ENCODE data around the gene RPTN. TPM values are rescaled to one million over a fixed set of nuclear protein-coding genes. Genes with fewer than 3 reads are reported as not detected.

The RPTN gene
- total RNA-seq, 6 experiments from 2014 or later = not detected

DNA sequence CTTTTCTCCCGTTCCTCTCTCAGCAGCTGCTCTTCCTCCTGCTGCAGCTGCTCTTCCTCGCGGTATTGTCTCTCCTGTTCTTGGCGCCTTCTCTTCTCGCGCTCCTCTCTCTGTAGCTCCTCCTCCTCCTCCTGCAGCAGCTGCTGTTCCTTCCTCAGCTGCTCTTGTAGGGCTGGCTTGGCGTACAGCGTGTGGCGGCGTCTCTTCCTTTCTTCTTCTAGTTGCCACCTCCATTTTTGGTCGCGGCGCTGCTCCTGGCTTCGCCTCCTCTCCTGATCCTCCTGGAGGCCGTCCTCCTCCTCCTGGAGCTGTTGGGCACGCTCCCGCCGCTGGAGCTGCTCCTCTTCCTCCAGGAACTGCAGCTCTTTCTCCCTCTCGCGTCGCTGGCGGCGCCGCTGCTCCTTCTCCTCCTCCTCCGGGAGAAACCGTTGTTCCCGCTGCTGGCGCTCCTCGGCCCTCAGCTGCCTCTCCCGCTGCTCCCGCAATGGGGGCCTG is 48.6 kb downstream of the RPTN start:
- H3K4me3 Mint-ChIP-seq = no peak overlapping the region
- H3K36me3 Mint-ChIP-seq (ENCODE audit: low read depth) = no peaks in the 10 kb centered on the region; the same call in 1 of the 2 replicates
- peaks cover 19% of the 10 kb centered on the region for H3K27me3 Mint-ChIP-seq (ENCODE audit: insufficient read depth)
- H3K9me3 Mint-ChIP-seq = peaks cover 12% of the 10 kb centered on the region
- H3K4me1 Mint-ChIP-seq (ENCODE audit: low read depth) = no peaks in the 10 kb centered on the region
- TF ChIP-seq, protein P1, sequence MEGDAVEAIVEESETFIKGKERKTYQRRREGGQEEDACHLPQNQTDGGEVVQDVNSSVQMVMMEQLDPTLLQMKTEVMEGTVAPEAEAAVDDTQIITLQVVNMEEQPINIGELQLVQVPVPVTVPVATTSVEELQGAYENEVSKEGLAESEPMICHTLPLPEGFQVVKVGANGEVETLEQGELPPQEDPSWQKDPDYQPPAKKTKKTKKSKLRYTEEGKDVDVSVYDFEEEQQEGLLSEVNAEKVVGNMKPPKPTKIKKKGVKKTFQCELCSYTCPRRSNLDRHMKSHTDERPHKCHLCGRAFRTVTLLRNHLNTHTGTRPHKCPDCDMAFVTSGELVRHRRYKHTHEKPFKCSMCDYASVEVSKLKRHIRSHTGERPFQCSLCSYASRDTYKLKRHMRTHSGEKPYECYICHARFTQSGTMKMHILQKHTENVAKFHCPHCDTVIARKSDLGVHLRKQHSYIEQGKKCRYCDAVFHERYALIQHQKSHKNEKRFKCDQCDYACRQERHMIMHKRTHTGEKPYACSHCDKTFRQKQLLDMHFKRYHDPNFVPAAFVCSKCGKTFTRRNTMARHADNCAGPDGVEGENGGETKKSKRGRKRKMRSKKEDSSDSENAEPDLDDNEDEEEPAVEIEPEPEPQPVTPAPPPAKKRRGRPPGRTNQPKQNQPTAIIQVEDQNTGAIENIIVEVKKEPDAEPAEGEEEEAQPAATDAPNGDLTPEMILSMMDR (IDR thresholded peaks at IDR 0.05) = no peak
- DNase-seq = peak; percentile 12
- H3K27ac Mint-ChIP-seq = no peak overlapping the region

DNA sequence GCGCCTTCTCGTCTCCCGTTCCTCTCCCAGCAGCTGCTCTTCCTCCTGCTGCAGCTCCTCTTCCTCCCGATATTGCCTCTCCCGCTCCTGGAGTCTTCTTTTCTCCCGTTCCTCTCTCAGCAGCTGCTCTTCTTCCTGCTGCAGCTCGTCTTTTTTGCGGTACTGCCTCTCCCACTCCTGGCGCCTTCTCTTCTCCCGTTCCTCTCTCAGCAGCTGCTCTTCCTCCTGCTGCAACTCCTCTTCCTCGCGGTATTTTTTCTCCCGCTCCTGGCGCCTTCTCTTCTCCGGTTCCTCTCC is 49.1 kb downstream of the RPTN start:
- H3K4me1 Mint-ChIP-seq (ENCODE audit: low read depth) = no peaks in the 10 kb centered on the region
- no peak overlapping the region for H3K4me3 Mint-ChIP-seq
- H3K27ac Mint-ChIP-seq = no peak overlapping the region
- TF ChIP-seq, protein P1 (IDR thresholded peaks at IDR 0.05) = no peak
- H3K9me3 Mint-ChIP-seq = peaks cover 12% of the 10 kb centered on the region
- no peak for DNase-seq
- H3K36me3 Mint-ChIP-seq (ENCODE audit: low read depth) = no peaks in the 10 kb centered on the region; the same call in 1 of the 2 replicates
- H3K27me3 Mint-ChIP-seq (ENCODE audit: insufficient read depth) = peaks cover 16% of the 10 kb centered on the region

DNA sequence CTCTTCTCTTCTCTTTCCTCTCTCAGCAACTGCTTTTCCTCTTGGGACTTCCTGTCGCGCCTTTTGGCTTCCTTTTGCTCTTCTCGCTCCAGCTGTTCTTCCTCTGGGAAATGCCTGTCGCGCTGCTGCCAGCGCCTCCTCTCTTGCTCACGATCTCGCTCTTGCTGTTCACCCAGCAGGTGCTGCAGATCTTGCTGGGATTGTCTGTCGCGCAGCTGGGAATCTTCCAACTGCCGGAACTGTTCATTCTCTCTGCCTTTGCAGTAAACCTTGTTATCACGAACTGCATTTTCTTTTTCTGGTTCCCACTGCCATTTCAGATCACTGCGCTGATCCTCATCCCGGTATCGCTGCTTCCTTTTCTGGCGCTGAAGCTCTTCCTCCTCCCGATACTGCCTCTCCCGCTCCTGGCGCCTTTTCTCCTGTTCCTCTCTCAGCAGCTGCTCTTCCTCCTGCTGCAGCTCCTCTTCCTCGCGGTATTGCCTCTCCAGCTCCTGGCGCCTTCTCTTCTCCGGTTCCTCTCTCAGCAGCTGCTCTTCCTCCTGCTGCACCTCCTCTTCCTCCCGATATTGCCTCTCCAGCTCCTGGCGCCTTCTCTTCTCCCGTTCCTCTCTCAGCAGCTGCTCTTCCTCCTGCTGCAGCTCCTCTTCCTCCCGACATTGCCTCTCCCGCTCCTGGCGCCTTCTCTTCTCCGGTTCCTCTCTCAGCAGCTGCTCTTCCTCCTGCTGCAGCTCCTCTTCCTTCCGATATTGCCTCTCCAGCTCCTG is 49.6 kb downstream of the RPTN start:
- Mint-ChIP-seq H3K4me1 (ENCODE audit: low read depth) (no peaks in the 10 kb centered on the region), H3K27ac (no peak overlapping the region), H3K4me3 (no peak overlapping the region), H3K36me3 (ENCODE audit: low read depth) (no peaks in the 10 kb centered on the region; the same call in 1 of the 2 replicates), H3K27me3 (ENCODE audit: insufficient read depth) (peaks cover 12% of the 10 kb centered on the region), H3K9me3 (peaks cover 12% of the 10 kb centered on the region)
- no peak for DNase-seq
- TF ChIP-seq, protein P1 (IDR thresholded peaks at IDR 0.05) = no peak

DNA sequence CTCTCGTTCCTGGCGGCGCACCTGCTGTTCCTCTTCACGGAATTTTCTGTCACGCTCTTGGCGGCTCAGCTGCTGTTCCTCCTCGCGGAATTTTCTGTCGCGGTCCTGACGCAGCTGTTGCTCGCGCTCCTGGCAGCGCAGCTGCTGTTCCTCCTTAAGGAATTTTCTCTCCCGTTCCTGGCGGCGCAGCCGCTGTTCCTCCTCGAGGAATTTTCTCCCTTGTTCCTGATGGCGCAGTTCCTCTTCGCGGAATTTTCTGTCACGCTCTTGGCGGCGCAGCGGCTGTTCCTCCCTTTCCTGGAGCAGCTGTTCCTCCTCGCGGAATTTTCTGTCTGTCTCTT is 50.2 kb downstream of the RPTN start:
- no peaks in the 10 kb centered on the region; the same call in 1 of the 2 replicates for H3K36me3 Mint-ChIP-seq (ENCODE audit: low read depth)
- TF ChIP-seq, protein P1 (IDR thresholded peaks at IDR 0.05) = no peak
- no peak overlapping the region for H3K4me3 Mint-ChIP-seq
- H3K4me1 Mint-ChIP-seq (ENCODE audit: low read depth) = no peaks in the 10 kb centered on the region
- peaks cover 12% of the 10 kb centered on the region for H3K9me3 Mint-ChIP-seq
- no peak for DNase-seq
- no peak overlapping the region for H3K27ac Mint-ChIP-seq
- peaks cover 10% of the 10 kb centered on the region for H3K27me3 Mint-ChIP-seq (ENCODE audit: insufficient read depth)

DNA sequence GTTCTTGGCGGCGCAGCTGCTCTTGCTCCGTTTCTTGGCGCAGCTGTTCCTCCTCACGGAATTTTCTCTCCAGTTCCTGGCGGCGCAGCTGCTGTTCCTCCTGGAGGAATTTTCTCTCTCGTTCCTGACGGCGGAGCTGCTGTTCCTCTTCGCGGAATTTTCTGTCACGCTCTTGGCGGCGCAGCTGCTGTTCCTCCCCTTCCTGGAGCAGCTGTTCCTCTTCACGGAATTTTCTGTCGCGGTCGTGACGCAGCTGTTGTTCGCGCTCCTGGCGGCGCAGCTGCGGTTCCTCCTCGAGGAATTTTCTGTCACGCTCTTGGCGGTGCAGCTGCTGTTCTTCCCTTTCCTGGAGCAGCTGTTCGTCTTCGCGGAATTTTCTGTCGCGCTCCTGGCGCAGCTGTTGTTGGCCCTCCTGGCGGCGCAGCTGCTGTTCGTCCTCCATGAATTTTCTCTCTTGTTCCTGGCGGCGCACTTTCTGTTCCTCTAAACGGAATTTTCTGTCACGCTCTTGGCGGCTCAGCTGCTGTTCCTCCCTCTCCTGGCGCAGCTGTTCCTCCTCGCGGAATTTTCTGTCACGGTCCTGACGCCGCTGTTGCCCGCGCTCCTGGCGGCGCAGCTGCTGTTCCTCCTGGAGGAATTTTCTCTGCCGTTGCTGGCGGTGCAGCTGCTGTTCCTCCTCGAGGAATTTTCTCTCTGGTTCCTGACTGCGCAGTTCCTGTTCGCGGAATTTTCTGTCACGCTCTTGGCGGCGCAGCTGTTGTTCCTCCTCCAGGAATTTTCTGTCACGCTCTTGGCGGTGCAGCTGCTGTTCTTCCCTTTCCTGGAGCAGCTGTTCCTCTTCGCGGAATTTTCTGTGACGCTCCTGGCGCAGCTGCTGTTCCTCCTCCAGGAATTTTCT is 50.8 kb downstream of the RPTN start:
- H3K9me3 Mint-ChIP-seq = peaks cover 12% of the 10 kb centered on the region
- H3K27me3 Mint-ChIP-seq (ENCODE audit: insufficient read depth) = peaks cover 10% of the 10 kb centered on the region
- no peak overlapping the region for H3K4me3 Mint-ChIP-seq
- no peaks in the 10 kb centered on the region; the same call in 1 of the 2 replicates for H3K36me3 Mint-ChIP-seq (ENCODE audit: low read depth)
- peak; percentile 51 for DNase-seq
- no peak overlapping the region for H3K27ac Mint-ChIP-seq
- no peaks in the 10 kb centered on the region for H3K4me1 Mint-ChIP-seq (ENCODE audit: low read depth)
- TF ChIP-seq, protein P1 (IDR thresholded peaks at IDR 0.05) = no peak
